Measurements from ENCODE around the gene ZNF385A. TPM values are rescaled to one million over a fixed set of nuclear protein-coding genes. Genes with fewer than 3 reads are reported as not detected.

ZNF385A gene
- total and polyA plus RNA-seq, 9 of the 15 experiments (the other 6 are each of a cell fraction or from before 2014, with no cell fraction given): 1.0 to 111 (median 7.7) TPM

- TF ChIP-seq ARID4B (CRISPR knock-in tag; IDR thresholded peaks at IDR 0.05) (peak; percentile 73), POLR2AphosphoS5 (IDR thresholded peaks at IDR 0.05; ENCODE audit: control insufficient read depth, insufficient read depth, low read depth, low read length) (peak; percentile 54), FOXK2 (conservative IDR thresholded peaks at IDR 0.05 in 1 of 2, IDR thresholded peaks at IDR 0.05 in 1 of 2; ENCODE audit: low read depth in 2 of 2) (peak in 1 of 2 experiments; percentile 46; a peak in 1 of 4 replicates), HNRNPH1 (optimal IDR thresholded peaks at IDR 0.05; ENCODE audit: low read depth, low read length) (no peak), MLLT1 (IDR thresholded peaks at IDR 0.05) (peak; percentile 25 to 53; a peak in 1 of 4 replicates), ETV1 (tag; conservative IDR thresholded peaks at IDR 0.05; ENCODE audit: low read depth) (no peak), MEF2A (IDR thresholded peaks at IDR 0.05; ENCODE audit: control insufficient read depth, low read depth, low read length) (peak; percentile 93), ESRRA (IDR thresholded peaks at IDR 0.05; ENCODE audit: borderline replicate concordance, low read depth) (peak; percentile 75), ZNF551 (CRISPR knock-in tag; IDR thresholded peaks at IDR 0.05) (no peak), SOX6 (IDR thresholded peaks at IDR 0.05) (peak; percentile 98), TAL1 (IDR thresholded peaks at IDR 0.05) (peak; percentile 58; the same call in 1 of the 2 replicates), ZNF445 (CRISPR knock-in tag; IDR thresholded peaks at IDR 0.05; ENCODE audit: low read depth) (no peak), FOSL1 (tag; conservative IDR thresholded peaks at IDR 0.05) (no peak), VEZF1 (CRISPR knock-in tag; IDR thresholded peaks at IDR 0.05) (peak; percentile 70), CEBPB (tag; IDR thresholded peaks at IDR 0.05) (peak; percentile 80), HCFC1 (IDR thresholded peaks at IDR 0.05; ENCODE audit: low read depth, low read length) (0 out of 2 replicates have a peak, but pooled peaks have one; percentile 9), FOXO4 (CRISPR knock-in tag; IDR thresholded peaks at IDR 0.05) (no peak)
These were observed 47.2 kb downstream of the ZNF385A start (continued) for GRCh38 chr12:54337280-54337842.
